ENCODE results near the gene COL8A2.

The COL8A2 gene

DNA sequence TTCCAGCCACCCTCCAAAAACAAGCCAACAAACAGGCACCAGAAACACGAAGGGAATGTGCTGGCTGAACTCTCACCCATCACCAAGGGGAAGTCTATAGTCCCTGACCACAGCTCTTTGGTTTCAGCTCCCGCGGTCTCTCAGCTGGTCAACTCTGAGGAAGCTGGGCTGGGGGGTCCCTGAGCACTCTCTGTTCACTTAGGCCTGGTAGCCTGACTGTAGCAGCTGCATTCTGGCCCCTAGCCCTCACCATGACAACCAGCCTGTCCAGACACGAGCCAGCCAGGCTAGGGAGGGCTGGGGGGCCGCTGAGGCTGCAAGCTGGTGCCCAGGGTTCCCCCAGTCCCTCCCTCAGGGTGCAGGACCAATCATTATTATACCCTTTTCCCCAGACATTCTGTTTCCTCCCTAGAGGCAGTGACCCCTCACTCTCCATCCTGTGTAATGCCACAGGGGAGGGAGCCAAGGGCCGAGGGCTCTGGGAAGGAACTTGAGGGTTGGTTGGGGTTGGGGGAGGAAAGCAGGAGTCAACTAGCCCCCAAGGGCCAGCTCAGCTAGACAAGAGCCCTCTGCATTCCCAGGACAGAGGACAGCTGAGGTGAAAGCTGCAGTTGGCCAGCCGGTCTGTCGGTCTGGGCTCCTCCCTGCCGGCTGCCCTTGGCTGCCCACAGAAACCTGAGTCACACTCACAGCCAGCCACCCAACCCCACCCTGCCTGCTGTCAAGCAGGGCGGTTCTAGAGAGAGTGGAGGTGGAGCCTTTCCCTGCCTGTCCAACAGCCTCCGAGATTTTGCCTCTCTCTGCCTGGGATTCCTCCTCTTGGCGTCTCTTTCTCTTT, 25.5 kb upstream of the COL8A2 start:
- H3K4me3 ChIP-seq (ENCODE audit: low read depth, low read length): peak overlapping the region; percentile 47
- TF ChIP-seq POLR2A (IDR thresholded peaks at IDR 0.05; ENCODE audit: extremely low read depth, insufficient read length) (no peak), MYC (IDR thresholded peaks at IDR 0.05; ENCODE audit: low read depth, low read length) (no peak)
- TF ChIP-seq, protein P1, sequence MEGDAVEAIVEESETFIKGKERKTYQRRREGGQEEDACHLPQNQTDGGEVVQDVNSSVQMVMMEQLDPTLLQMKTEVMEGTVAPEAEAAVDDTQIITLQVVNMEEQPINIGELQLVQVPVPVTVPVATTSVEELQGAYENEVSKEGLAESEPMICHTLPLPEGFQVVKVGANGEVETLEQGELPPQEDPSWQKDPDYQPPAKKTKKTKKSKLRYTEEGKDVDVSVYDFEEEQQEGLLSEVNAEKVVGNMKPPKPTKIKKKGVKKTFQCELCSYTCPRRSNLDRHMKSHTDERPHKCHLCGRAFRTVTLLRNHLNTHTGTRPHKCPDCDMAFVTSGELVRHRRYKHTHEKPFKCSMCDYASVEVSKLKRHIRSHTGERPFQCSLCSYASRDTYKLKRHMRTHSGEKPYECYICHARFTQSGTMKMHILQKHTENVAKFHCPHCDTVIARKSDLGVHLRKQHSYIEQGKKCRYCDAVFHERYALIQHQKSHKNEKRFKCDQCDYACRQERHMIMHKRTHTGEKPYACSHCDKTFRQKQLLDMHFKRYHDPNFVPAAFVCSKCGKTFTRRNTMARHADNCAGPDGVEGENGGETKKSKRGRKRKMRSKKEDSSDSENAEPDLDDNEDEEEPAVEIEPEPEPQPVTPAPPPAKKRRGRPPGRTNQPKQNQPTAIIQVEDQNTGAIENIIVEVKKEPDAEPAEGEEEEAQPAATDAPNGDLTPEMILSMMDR (IDR thresholded peaks at IDR 0.05; ENCODE audit: low read depth, low read length): no peak
- TF ChIP-seq, protein P2, sequence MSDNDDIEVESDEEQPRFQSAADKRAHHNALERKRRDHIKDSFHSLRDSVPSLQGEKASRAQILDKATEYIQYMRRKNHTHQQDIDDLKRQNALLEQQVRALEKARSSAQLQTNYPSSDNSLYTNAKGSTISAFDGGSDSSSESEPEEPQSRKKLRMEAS (IDR thresholded peaks at IDR 0.05; ENCODE audit: low read depth, low read length): no peak
- DNase-seq (ENCODE audit: low read depth): peak; percentile 92

DNA sequence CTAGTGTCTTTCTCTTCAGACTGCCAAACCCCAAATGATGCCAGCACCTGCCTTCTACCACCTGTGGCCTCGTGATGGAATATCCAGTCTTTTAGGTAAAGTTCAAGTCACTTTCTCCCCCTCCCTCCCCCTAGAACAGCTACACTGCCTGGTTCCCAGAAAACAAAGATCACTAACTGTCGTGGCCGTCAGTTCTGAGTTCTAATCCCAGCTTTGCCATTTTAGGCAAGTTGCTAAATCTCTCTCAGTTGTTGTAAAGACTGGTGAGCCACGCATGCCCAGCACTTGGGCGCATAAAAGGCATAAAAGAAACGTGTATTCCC, 24.9 kb upstream of the COL8A2 start:
- DNase-seq (ENCODE audit: low read depth): no peak
- peak overlapping the region; percentile 38 for H3K4me3 ChIP-seq (ENCODE audit: low read depth, low read length)
- TF ChIP-seq, protein P1 (IDR thresholded peaks at IDR 0.05; ENCODE audit: low read depth, low read length): no peak

DNA sequence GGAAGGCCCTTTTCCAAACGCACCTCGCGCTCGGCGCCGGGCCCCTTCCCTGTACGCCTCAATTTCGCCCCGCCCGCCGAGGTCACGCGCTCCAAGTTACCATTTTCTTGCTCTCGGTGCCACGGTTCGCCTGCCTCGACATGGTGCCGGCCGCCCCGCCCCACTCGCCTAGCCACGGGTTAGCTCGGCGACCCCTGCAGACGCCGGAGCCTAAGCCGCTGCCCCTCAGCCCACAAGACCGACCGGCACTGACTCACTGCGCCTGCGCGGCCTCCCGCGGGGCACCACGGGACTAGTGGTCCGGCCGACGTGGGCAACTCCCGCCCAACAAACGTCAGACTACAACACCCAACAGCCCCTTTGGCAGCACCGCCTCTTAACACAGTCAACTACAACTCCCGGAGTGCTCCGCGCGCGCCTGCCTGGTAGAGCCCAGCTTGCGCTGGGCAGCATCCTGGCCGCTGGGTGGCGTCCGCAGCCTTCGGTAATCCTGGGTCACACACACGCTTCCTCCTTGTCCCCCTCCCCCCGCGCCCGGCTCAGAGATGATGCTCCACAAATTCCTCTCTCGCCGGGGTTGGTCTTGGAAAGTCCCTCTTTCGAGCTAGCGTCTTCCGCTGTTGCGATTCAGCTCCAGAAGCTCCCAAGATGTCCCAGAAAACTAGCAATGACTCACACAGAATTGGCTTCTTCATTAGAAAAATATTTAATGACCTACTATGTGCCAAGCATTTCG, 24.4 kb upstream of the COL8A2 start, which contains the start of gene TRAPPC3:
TSS of gene TRAPPC3 (minus strand) at position 250 of the 736 bp plus-strand sequence. CDS start at position 142, 108 bp downstream.
- TF ChIP-seq POLR2A (IDR thresholded peaks at IDR 0.05; ENCODE audit: extremely low read depth, insufficient read length) (peak; percentile 88), MYC (IDR thresholded peaks at IDR 0.05; ENCODE audit: low read depth, low read length) (peak; percentile 76)
- TF ChIP-seq, protein P1 (IDR thresholded peaks at IDR 0.05; ENCODE audit: low read depth, low read length): peak; percentile 88
- TF ChIP-seq, protein P2 (IDR thresholded peaks at IDR 0.05; ENCODE audit: low read depth, low read length): peak; percentile 68
- DNase-seq (ENCODE audit: low read depth): peak; percentile 99
- H3K4me3 ChIP-seq (ENCODE audit: low read depth, low read length): peak within 1 kb of the TSS; percentile 90

DNA sequence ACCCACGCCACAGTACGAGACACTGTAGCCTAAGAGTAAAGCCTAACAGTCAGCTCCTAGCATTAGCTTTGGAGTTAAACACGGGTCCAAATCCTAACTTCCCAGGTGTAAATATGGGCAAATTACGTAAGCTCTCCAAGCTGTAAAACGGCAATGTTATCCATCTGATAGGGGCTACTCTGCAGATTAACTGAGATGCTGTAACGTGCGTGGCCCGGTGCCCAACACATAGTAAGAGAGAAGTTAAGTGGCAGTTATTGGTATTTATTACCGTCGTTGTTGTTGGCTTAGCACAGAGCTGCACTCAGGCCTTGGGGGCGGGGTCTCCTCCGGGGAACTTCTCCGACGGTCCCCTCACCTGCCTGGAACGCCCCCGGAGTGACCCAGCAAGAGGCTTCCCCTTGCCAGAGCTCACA, 23.8 kb upstream of the COL8A2 start:
- peak overlapping the region; percentile 90 for H3K4me3 ChIP-seq (ENCODE audit: low read depth, low read length)
- DNase-seq (ENCODE audit: low read depth): no peak
- peak; percentile 40; the same call in 1 of the 2 replicates for TF ChIP-seq MYC (IDR thresholded peaks at IDR 0.05; ENCODE audit: low read depth, low read length)
- TF ChIP-seq, protein P1 (IDR thresholded peaks at IDR 0.05; ENCODE audit: low read depth, low read length): no peak

DNA sequence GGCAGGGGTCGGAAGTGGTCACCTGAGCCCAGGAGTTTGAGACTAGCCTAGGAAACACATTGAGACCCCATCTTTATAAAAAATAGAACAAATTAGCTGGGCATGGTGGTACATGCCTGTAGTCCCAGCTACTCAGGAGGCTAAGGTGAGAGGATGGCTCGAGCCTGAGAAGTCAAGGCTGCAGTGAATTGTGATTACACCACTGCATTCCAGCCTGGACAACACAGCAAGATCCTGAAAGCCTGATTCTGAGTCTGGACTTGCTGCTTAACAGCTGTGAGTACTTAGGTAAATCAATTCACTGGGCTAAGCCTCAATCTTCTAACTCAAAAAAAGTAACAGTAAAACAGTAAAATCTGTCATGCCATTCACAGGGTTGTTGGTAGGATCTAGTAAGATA, 19.4 kb upstream of the COL8A2 start:
- no peak for DNase-seq (ENCODE audit: low read depth)
- no peak overlapping the region for H3K4me3 ChIP-seq (ENCODE audit: low read depth, low read length)
- TF ChIP-seq, protein P1 (IDR thresholded peaks at IDR 0.05; ENCODE audit: low read depth, low read length): no peak
- TF ChIP-seq POLR2A (IDR thresholded peaks at IDR 0.05; ENCODE audit: extremely low read depth, insufficient read length): no peak
- TF ChIP-seq MYC (IDR thresholded peaks at IDR 0.05; ENCODE audit: low read depth, low read length): no peak
- TF ChIP-seq, protein P2 (IDR thresholded peaks at IDR 0.05; ENCODE audit: low read depth, low read length): no peak
